PC-9 (cell line): ENCODE measurements around the gene CDO1.

Experiments used
- EZH2 ChIP-seq: fragments of 200-600 bp; sonication (generic); IDR thresholded peaks from 2 replicates; pipeline ENCODE4 v1.8.0; 2017; ENCODE audit warnings: antibody characterized with exemption, low read depth
- TF ChIP-seq, protein P1 (sequence below): fragments of 200-600 bp; sonication (generic); conservative IDR thresholded peaks from 2 replicates; pipeline ENCODE4 v1.6.1; 2017; ENCODE audit warnings: mixed run types, antibody characterized with exemption, mild to moderate bottlenecking, moderate library complexity

DNA sequence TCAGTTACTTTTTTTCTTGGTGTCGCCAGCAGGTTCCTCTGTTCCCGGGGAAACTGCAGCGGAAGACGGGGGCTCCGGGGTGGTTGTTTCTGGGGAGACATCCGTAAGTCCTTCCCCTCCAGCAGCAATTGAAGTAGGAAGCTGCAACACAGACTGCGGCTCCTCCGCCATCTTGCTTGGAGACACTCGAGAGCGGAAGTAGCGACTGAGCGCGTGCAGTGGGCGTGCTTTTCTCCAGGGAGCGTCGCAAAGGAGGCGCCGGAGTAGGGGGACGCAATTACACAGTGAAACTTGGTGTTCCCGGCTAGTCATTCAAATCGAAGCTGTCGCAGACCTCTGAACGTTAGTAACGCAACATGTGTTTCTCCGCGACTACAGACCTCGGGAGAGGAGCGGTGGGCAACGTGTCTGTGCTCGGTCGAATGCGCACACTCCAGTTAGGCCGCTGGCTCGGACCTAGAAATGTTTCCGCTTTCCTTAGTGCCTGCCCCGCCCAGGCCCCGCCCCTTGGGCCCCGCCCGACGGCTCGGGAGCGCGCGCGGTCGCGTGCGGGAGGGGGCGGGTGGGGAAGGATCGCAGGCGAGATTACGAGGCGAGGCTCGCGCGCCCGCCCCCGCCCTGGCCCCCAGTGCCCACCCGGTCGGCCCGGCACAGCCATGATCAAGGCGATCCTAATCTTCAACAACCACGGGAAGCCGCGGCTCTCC lies 25.1 kb upstream of the CDO1 start, which contains the start of the genes AP3S1 and ATG12:
- TF ChIP-seq, protein P1, sequence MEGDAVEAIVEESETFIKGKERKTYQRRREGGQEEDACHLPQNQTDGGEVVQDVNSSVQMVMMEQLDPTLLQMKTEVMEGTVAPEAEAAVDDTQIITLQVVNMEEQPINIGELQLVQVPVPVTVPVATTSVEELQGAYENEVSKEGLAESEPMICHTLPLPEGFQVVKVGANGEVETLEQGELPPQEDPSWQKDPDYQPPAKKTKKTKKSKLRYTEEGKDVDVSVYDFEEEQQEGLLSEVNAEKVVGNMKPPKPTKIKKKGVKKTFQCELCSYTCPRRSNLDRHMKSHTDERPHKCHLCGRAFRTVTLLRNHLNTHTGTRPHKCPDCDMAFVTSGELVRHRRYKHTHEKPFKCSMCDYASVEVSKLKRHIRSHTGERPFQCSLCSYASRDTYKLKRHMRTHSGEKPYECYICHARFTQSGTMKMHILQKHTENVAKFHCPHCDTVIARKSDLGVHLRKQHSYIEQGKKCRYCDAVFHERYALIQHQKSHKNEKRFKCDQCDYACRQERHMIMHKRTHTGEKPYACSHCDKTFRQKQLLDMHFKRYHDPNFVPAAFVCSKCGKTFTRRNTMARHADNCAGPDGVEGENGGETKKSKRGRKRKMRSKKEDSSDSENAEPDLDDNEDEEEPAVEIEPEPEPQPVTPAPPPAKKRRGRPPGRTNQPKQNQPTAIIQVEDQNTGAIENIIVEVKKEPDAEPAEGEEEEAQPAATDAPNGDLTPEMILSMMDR: no peak; the same call in 1 of the 2 replicates
- no peak for TF ChIP-seq EZH2
